ENCODE data around the gene ATP13A4.

ATP13A4 gene

DNA sequence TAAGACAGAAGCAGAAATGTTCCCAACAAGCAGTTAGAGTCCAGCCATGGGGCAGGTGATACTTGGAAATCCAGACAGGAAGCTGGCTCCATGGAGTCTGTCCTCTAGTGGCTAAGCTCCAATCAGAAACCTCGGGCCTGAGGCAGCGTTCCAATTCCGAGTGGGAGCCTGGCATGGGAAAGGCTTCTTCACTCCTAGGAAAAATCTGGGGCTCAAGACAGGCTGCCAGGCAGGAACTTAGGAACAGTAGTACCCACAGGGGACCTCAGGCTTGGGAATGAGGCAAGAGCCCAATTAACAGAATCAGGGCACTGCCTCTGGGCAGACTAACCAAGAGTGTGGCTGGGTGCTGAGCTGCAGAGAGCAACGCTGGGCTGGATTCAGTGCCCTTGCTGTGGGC is 6.2 kb upstream of the ATP13A4 start:
- TF ChIP-seq CTCF (IDR thresholded peaks at IDR 0.05; ENCODE audit: low read depth, low read length, missing control alignments) = no peak
- DNase-seq (ENCODE audit: low read depth) = no peak

DNA sequence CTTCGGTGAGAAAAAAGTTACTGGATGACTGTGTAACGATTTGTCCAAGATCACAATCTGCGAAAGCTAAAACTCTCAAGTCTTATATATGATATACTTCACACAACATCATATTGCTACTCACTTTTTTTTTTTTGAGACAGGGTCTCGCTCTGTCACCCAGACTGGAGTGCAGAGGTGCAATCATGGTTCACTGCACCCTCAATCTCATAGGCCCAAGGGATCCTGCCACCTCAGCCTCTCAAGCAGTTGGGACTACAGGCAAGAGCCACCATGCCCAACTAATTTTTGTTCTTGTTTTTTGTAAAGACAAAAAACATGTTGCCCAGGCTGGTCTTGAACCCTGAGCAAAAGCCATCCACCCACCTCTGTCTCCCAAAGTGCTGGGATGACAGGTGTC is 5.4 kb upstream of the ATP13A4 start:
- in situ Hi-C loops (cut with HindIII; ENCODE audit: low sequenced_read_pairs) = no loop called here
- no peak for TF ChIP-seq CTCF (IDR thresholded peaks at IDR 0.05; ENCODE audit: low read depth, low read length, missing control alignments)
- no peak overlapping the region for H3K4me3 ChIP-seq (ENCODE audit: low read depth, low read length)
- no peak for DNase-seq (ENCODE audit: low read depth)

More for the DNA sequence above, 6.2 kb upstream of the ATP13A4 start:
- H3K4me3 ChIP-seq (ENCODE audit: low read depth, low read length) = no peak overlapping the region
- in situ Hi-C loops (cut with HindIII; ENCODE audit: low sequenced_read_pairs) = no loop called here

DNA sequence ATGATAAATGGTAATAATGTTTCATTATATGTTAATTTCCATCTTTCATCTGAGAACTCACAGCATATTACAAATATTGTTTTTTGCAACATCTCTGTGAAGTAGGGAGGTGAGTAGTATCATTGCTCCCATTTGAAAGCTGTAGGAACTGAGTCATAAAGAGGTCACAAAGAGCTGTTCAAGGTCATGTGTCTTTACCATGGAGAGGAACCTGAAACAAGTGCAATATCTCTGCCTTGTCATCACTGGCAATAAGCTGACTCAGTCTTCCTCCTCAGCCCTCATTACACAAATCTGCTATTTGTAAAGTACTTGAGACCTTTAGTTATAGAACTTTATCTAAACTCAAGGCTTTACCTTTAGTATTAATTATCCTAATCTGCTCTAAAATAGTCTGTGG is 4.4 kb upstream of the ATP13A4 start:
- no peak overlapping the region for H3K4me3 ChIP-seq (ENCODE audit: low read depth, low read length)
- no peak for TF ChIP-seq CTCF (IDR thresholded peaks at IDR 0.05; ENCODE audit: low read depth, low read length, missing control alignments)
- in situ Hi-C loops (cut with HindIII; ENCODE audit: low sequenced_read_pairs) = no loop called here
- no peak for DNase-seq (ENCODE audit: low read depth)

GRCh38 chr3:193556841-193557240 is 2.1 kb upstream of the ATP13A4 start:
- no peak for DNase-seq (ENCODE audit: low read depth)
- in situ Hi-C loops (cut with HindIII; ENCODE audit: low sequenced_read_pairs) = no loop called here
- no peak for TF ChIP-seq CTCF (IDR thresholded peaks at IDR 0.05; ENCODE audit: low read depth, low read length, missing control alignments)
- no peak overlapping the region for H3K4me3 ChIP-seq (ENCODE audit: low read depth, low read length)

DNA sequence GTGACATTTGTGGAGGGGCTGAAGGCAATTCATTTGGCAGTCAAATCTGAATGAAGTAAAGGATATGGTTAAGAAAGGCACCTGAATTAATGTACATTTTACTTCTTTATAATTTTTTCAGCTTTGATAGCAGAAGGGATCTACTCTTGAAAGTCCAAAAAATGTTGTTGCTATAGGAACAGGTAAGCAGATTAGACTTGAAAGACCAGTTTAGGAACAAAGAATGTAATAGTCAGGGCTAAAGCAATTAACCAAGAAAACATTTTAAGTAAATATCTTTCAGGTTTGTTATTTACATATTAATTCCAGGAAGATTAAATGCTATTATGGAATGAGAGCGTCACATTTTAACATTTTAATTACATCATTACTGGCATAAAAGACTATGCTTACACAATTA is 1.1 kb downstream of the ATP13A4 start:
- no peak overlapping the region for H3K4me3 ChIP-seq (ENCODE audit: low read depth, low read length)
- in situ Hi-C loops (cut with HindIII; ENCODE audit: low sequenced_read_pairs) = no loop called here
- TF ChIP-seq CTCF (IDR thresholded peaks at IDR 0.05; ENCODE audit: low read depth, low read length, missing control alignments) = no peak
- no peak for DNase-seq (ENCODE audit: low read depth)

GRCh38 chr3:193552923-193553322 is 1.8 kb downstream of the ATP13A4 start:
- in situ Hi-C loops (cut with HindIII; ENCODE audit: low sequenced_read_pairs) = no loop called here
- no peak for DNase-seq (ENCODE audit: low read depth)
- H3K4me3 ChIP-seq (ENCODE audit: low read depth, low read length) = no peak overlapping the region
- TF ChIP-seq CTCF (IDR thresholded peaks at IDR 0.05; ENCODE audit: low read depth, low read length, missing control alignments) = no peak

GRCh38 chr3:193548406-193548805 is 6.3 kb downstream of the ATP13A4 start:
- no peak for TF ChIP-seq CTCF (IDR thresholded peaks at IDR 0.05; ENCODE audit: low read depth, low read length, missing control alignments)
- no peak for DNase-seq (ENCODE audit: low read depth)
- H3K4me3 ChIP-seq (ENCODE audit: low read depth, low read length) = no peak overlapping the region
- in situ Hi-C loops (cut with HindIII; ENCODE audit: low sequenced_read_pairs) = no loop called here

Measured in astrocyte of the cerebellum (primary cell).